Measurements from ENCODE around the gene BPIFA1.

Gene BPIFA1

GRCh38 chr20:33263784-33264183 lies 28.0 kb downstream of the BPIFA1 start:
- H3K4me3 ChIP-seq (ENCODE audit: low read depth, low read length) = no peak overlapping the region
- TF ChIP-seq CTCF (IDR thresholded peaks at IDR 0.05; ENCODE audit: low read depth, low read length) = no peak

GRCh38 chr20:33267701-33268100 lies 31.9 kb downstream of the BPIFA1 start:
- H3K4me3 ChIP-seq (ENCODE audit: low read depth, low read length) = no peak overlapping the region

GRCh38 chr20:33272155-33272873 lies 36.5 kb downstream of the BPIFA1 start:
- TF ChIP-seq CTCF (IDR thresholded peaks at IDR 0.05; ENCODE audit: low read depth, low read length) = no peak

More at GRCh38 chr20:33267701-33268100, 31.9 kb downstream of the BPIFA1 start:
- TF ChIP-seq CTCF (IDR thresholded peaks at IDR 0.05; ENCODE audit: low read depth, low read length) = no peak

GRCh38 chr20:33273117-33273851 lies 37.5 kb downstream of the BPIFA1 start:
- no peak for TF ChIP-seq CTCF (IDR thresholded peaks at IDR 0.05; ENCODE audit: low read depth, low read length)
- no peak overlapping the region for H3K4me3 ChIP-seq (ENCODE audit: low read depth, low read length)

More at GRCh38 chr20:33272155-33272873, 36.5 kb downstream of the BPIFA1 start:
- no peak overlapping the region for H3K4me3 ChIP-seq (ENCODE audit: low read depth, low read length)

- no peak overlapping the region for H3K4me3 ChIP-seq (ENCODE audit: low read depth, low read length)
- no peak for TF ChIP-seq CTCF (IDR thresholded peaks at IDR 0.05; ENCODE audit: low read depth, low read length)
Observed at GRCh38 chr20:33275215-33275614, 39.4 kb downstream of the BPIFA1 start.

- H3K4me3 ChIP-seq (ENCODE audit: low read depth, low read length) = no peak overlapping the region
- TF ChIP-seq CTCF (IDR thresholded peaks at IDR 0.05; ENCODE audit: low read depth, low read length) = no peak
Observed at GRCh38 chr20:33275871-33276270, 40.1 kb downstream of the BPIFA1 start.
